Kidney epithelial cell (primary cell): Measurements from ENCODE around the gene CUBN. TPM values are rescaled to one million over a fixed set of nuclear protein-coding genes. Genes with fewer than 3 reads are reported as not detected.

Experiments
- DNase-seq: peaks from one replicate; pipeline ENCODE4 v3.0.0-alpha.2; 2010; ENCODE audit warnings: low read depth
- H3K27me3 ChIP-seq: 2 replicates; pipeline ENCODE4 v1.6.0; 2011; ENCODE audit warnings: low read length; ENCODE audit not compliant: control insufficient read depth, insufficient read depth
- H3K36me3 ChIP-seq: 2 replicates; pipeline ENCODE4 v1.5.1; 2011; ENCODE audit warnings: low read length; ENCODE audit not compliant: control insufficient read depth, insufficient read depth
- H3K4me3 ChIP-seq: 2 replicates; pipeline ENCODE4 v1.5.1; 2011; ENCODE audit warnings: low read depth, mild to moderate bottlenecking, control low read depth, low read length
- CTCF ChIP-seq: IDR thresholded peaks from 2 replicates; pipeline ENCODE4 v1.5.1; 2011; ENCODE audit warnings: mild to moderate bottlenecking, moderate library complexity, low read length, control low read depth, inconsistent platforms; ENCODE audit not compliant: insufficient read depth, poor library complexity, severe bottlenecking
- total RNA-seq: library from RNA; depleted of rRNA; stranded (reverse); fragments of >200 nt; gene quantifications from 2 replicates; pipeline ENCODE4 v1.2.3, GENCODE V29; 2015

CUBN gene
- total RNA-seq, 1 donor from 2014 or later: 1.3 TPM

GRCh38 chr10:17092216-17092944 lies 37.2 kb downstream of the CUBN start:
- TF ChIP-seq CTCF: no peak
- H3K36me3 ChIP-seq: no peaks in the 10 kb centered on the region
- no peak overlapping the region for H3K4me3 ChIP-seq
- no peak for DNase-seq
- no peaks in the 10 kb centered on the region for H3K27me3 ChIP-seq

GRCh38 chr10:17088118-17088806 lies 41.3 kb downstream of the CUBN start:
- TF ChIP-seq CTCF: no peak
- Histone ChIP-seq H3K36me3 (no peaks in the 10 kb centered on the region), H3K27me3 (no peaks in the 10 kb centered on the region), H3K4me3 (no peak overlapping the region)
- peak; percentile 25 for DNase-seq

GRCh38 chr10:17086865-17087367 lies 42.7 kb downstream of the CUBN start:
- TF ChIP-seq CTCF: no peak
- Histone ChIP-seq H3K36me3 (no peaks in the 10 kb centered on the region), H3K4me3 (no peak overlapping the region), H3K27me3 (no peaks in the 10 kb centered on the region)
- DNase-seq: no peak

- no peaks in the 10 kb centered on the region for H3K27me3 ChIP-seq
- no peaks in the 10 kb centered on the region for H3K36me3 ChIP-seq
- no peak for DNase-seq
- TF ChIP-seq CTCF: no peak
- H3K4me3 ChIP-seq: no peak overlapping the region
These were observed 44.4 kb downstream of the CUBN start for GRCh38 chr10:17085011-17085725.

GRCh38 chr10:17084258-17084657 lies 45.4 kb downstream of the CUBN start:
- H3K4me3 ChIP-seq: no peak overlapping the region
- no peak for DNase-seq
- TF ChIP-seq CTCF: no peak
- H3K27me3 ChIP-seq: no peaks in the 10 kb centered on the region
- H3K36me3 ChIP-seq: no peaks in the 10 kb centered on the region
